H1 (cell line): ENCODE results near the gene USH2A. TPM values are rescaled to one million over a fixed set of nuclear protein-coding genes. Genes with fewer than 3 reads are reported as not detected.

ENCODE experiments used
- CTCF ChIA-PET: fragments of 300-600 bp; sonication (Branson Sonifier 250); formaldehyde crosslinking; loops from one replicate; lab custom pipeline; 2021; ENCODE audit not compliant: partially characterized antibody; lab: Charles Lee
- POLR2A ChIA-PET: fragments of 300-600 bp; sonication (Branson Sonifier 250); formaldehyde crosslinking; loops from one replicate; lab custom pipeline; 2021; ENCODE audit warnings: inconsistent platforms; ENCODE audit not compliant: partially characterized antibody; lab: Charles Lee
- DNase-seq, 2 experiments: peaks; one replicate each; pipeline versions ENCODE4 v3.0.0 to v3.0.0-alpha.2; 2010 to 2022; ENCODE audit warnings: low spot score in 2 of 2, low read depth in 1 of 2, mixed read lengths in 1 of 2
- FAIRE-seq: peaks from 2 replicates; lab custom pipeline; 2011; peaks lifted over from hg19 to GRCh38; lab: Jason Lieb, UNC
- H2AFZ ChIP-seq: 2 replicates; pipeline ENCODE4 v1.8.1; 2012; ENCODE audit warnings: low read length, inconsistent platforms
- H2AK5ac ChIP-seq: 2 replicates; pipeline ENCODE4 v1.6.1; 2013; ENCODE audit warnings: low read depth, low read length
- H2BK120ac ChIP-seq: replicated peaks from 2 replicates; pipeline ENCODE3; 2013; ENCODE audit warnings: low read depth, low read length, inconsistent platforms
- H2BK12ac ChIP-seq: 2 replicates; pipeline ENCODE4 v1.6.1; 2013; ENCODE audit warnings: low read depth, low read length
- H2BK15ac ChIP-seq: 2 replicates; pipeline ENCODE4 v1.6.1; 2013; ENCODE audit warnings: low read length
- H2BK20ac ChIP-seq: 2 replicates; pipeline ENCODE4 v1.6.1; 2013; ENCODE audit warnings: low read length
- H2BK5ac ChIP-seq: 2 replicates; pipeline ENCODE4 v1.6.1; 2013; ENCODE audit warnings: low read depth, low read length
- H3K14ac ChIP-seq: 2 replicates; pipeline ENCODE4 v1.6.1; 2013; ENCODE audit warnings: inconsistent platforms; ENCODE audit not compliant: insufficient read length
- H3K18ac ChIP-seq: 2 replicates; pipeline ENCODE4 v1.6.1; 2013; ENCODE audit warnings: low read length; ENCODE audit errors: extremely low read depth
- H3K23ac ChIP-seq: 2 replicates; pipeline ENCODE4 v1.6.1; 2013; ENCODE audit warnings: inconsistent platforms; ENCODE audit not compliant: insufficient read length
- H3K23me2 ChIP-seq: 2 replicates; pipeline ENCODE4 v1.6.1; 2013; ENCODE audit warnings: low read depth, low read length
- H3K27ac ChIP-seq: 2 replicates; pipeline ENCODE4 v1.6.1; 2011; ENCODE audit warnings: low read depth, low read length, inconsistent platforms
- H3K27me3 ChIP-seq, 4 experiments: replicated peaks in 1 of 4; 1 replicate in 1 of 4; 2 replicates in 3 of 4; pipeline versions ENCODE4 v1.6.1 to v1.8.1; 2011 to 2013; ENCODE audit warnings: low read length in 3 of 4, mild to moderate bottlenecking in 3 of 4, inconsistent platforms in 2 of 4, mixed read lengths in 2 of 4, moderate library complexity in 1 of 4; ENCODE audit not compliant: control insufficient read depth in 3 of 4, insufficient read depth in 3 of 4; ENCODE audit errors: extremely low read depth in 1 of 4
- H3K36me3 ChIP-seq, 4 experiments: 2 replicates each; pipeline versions ENCODE4 v1.6.1 to v1.8.1; 2011 to 2013; ENCODE audit warnings: mild to moderate bottlenecking in 4 of 4, low read length in 3 of 4, moderate library complexity in 2 of 4, control low read depth in 1 of 4, inconsistent platforms in 1 of 4; ENCODE audit not compliant: insufficient read depth in 4 of 4, control insufficient read depth in 2 of 4
- H3K4ac ChIP-seq: replicated peaks from 2 replicates; pipeline ENCODE3; 2013; ENCODE audit warnings: low read length, low read depth, mixed read lengths, inconsistent platforms; ENCODE audit not compliant: insufficient read length
- H3K4me1 ChIP-seq, 4 experiments: replicated peaks in 1 of 4; 1 replicate in 1 of 4; 2 replicates in 3 of 4; pipeline versions ENCODE4 v1.6.1 to v1.8.1; 2011 to 2013; ENCODE audit warnings: low read length in 3 of 4, inconsistent platforms in 2 of 4, mixed read lengths in 1 of 4; ENCODE audit not compliant: insufficient read depth in 4 of 4, control insufficient read depth in 3 of 4
- H3K4me2 ChIP-seq, 2 experiments: 2 replicates each; pipeline versions ENCODE4 v1.6.1 to v1.8.1; 2011 to 2013; ENCODE audit warnings: low read depth in 2 of 2, low read length in 2 of 2, control low read depth in 1 of 2, inconsistent platforms in 1 of 2, mild to moderate bottlenecking in 1 of 2; ENCODE audit not compliant: insufficient read depth in 1 of 2
- H3K4me3 ChIP-seq, 4 experiments: fragments of 200-600, 300-600 bp in 1 of 4; sonication (generic), shearing (Covaris generic), sonication (Bioruptor Twin) in 1 of 4; 2 replicates each; pipeline versions ENCODE4 v1.5.1 to v1.8.1; 2011 to 2016; ENCODE audit warnings: low read length in 4 of 4, low read depth in 3 of 4, control low read depth in 2 of 4, inconsistent platforms in 2 of 4, mild to moderate bottlenecking in 2 of 4, mixed read lengths in 1 of 4, moderate library complexity in 1 of 4; ENCODE audit not compliant: insufficient read depth in 2 of 4; ENCODE audit errors: extremely low read depth in 1 of 4
- H3K56ac ChIP-seq: replicated peaks from 2 replicates; pipeline ENCODE3; 2013; ENCODE audit warnings: low read depth, mild to moderate bottlenecking, mixed read lengths, low read length, inconsistent platforms; ENCODE audit not compliant: insufficient read length
- H3K79me1 ChIP-seq: 2 replicates; pipeline ENCODE4 v1.6.1; 2013; ENCODE audit warnings: low read depth, low read length, control low read depth
- H3K79me2 ChIP-seq, 2 experiments: 2 replicates each; pipeline versions ENCODE4 v1.6.1 to v1.8.1; 2012 to 2013; ENCODE audit warnings: low read length in 2 of 2, mild to moderate bottlenecking in 2 of 2, inconsistent platforms in 1 of 2; ENCODE audit not compliant: insufficient read depth in 2 of 2, control insufficient read depth in 1 of 2
- H3K9ac ChIP-seq, 4 experiments: replicated peaks in 1 of 4; 1 replicate in 1 of 4; 2 replicates in 3 of 4; pipeline versions ENCODE4 v1.6.1 to v1.8.1; 2011 to 2013; ENCODE audit warnings: low read depth in 3 of 4, low read length in 3 of 4, control low read depth in 2 of 4, mild to moderate bottlenecking in 2 of 4, moderate library complexity in 2 of 4, inconsistent platforms in 1 of 4; ENCODE audit errors: extremely low read depth in 1 of 4
- H3K9me3 ChIP-seq, 2 experiments: 2 replicates each; pipeline versions ENCODE4 v1.6.1 to v1.8.1; 2012 to 2013; ENCODE audit warnings: mild to moderate bottlenecking in 2 of 2, moderate library complexity in 2 of 2, control low read depth in 1 of 2, inconsistent platforms in 1 of 2, low read depth in 1 of 2, low read length in 1 of 2, mixed read lengths in 1 of 2; ENCODE audit not compliant: insufficient read depth in 2 of 2
- H4K20me1 ChIP-seq, 2 experiments: replicated peaks in 1 of 2; 2 replicates each; pipeline versions ENCODE3 to v1.8.1; 2011 to 2013; ENCODE audit warnings: inconsistent platforms in 2 of 2, low read length in 2 of 2, mild to moderate bottlenecking in 1 of 2; ENCODE audit not compliant: insufficient read depth in 2 of 2, control insufficient read depth in 1 of 2
- H4K5ac ChIP-seq: 2 replicates; pipeline ENCODE4 v1.6.1; 2013; ENCODE audit warnings: low read length, low read depth, mixed read lengths, inconsistent platforms; ENCODE audit not compliant: insufficient read length
- H4K8ac ChIP-seq: 2 replicates; pipeline ENCODE4 v1.8.0; 2013; ENCODE audit warnings: mild to moderate bottlenecking, moderate library complexity, low read length, inconsistent platforms; ENCODE audit not compliant: insufficient read depth; ENCODE audit errors: extremely low read depth
- H4K91ac ChIP-seq: replicated peaks from 2 replicates; pipeline ENCODE3; 2013; ENCODE audit warnings: low read length, mixed read lengths, inconsistent platforms; ENCODE audit not compliant: insufficient read length
- HDAC6 ChIP-seq: IDR thresholded peaks from one replicate; pipeline ENCODE4 v1.7.1; 2012; ENCODE audit warnings: low read depth, mild to moderate bottlenecking, inconsistent platforms, low read length, moderate library complexity
- JUND ChIP-seq: IDR thresholded peaks from 2 replicates; pipeline ENCODE4 v1.6.1; 2011; ENCODE audit warnings: mild to moderate bottlenecking, improper control_type of control experiment, low read length
- KDM4A ChIP-seq: IDR thresholded peaks from one replicate; pipeline ENCODE4 v1.7.1; 2012; ENCODE audit warnings: low read depth, mild to moderate bottlenecking, moderate library complexity, low read length, inconsistent platforms; ENCODE audit not compliant: severe bottlenecking
- SAP30 ChIP-seq: fragments of 300-600 bp; sonication (generic); IDR thresholded peaks from 2 replicates; pipeline ENCODE4 v1.7.1; 2012; ENCODE audit warnings: low read length, moderate library complexity, mild to moderate bottlenecking, inconsistent platforms; ENCODE audit not compliant: insufficient read depth, insufficient replicate concordance
- TAF7 ChIP-seq: optimal IDR thresholded peaks from 2 replicates; pipeline ENCODE3; 2011; ENCODE audit warnings: low read depth, mild to moderate bottlenecking, inconsistent platforms, low read length, moderate library complexity, borderline replicate concordance
- TBP ChIP-seq: IDR thresholded peaks from 2 replicates; pipeline ENCODE4 v1.6.1; 2011; ENCODE audit warnings: low read depth, low read length, improper control_type of control experiment
- WGBS, 2 experiments: shearing (Covaris generic) in 1 of 2; methylation state at CpG; one replicate each; pipeline versions ENCODE4 v1.1.6 to v1.1.7; 2013 to 2015; ENCODE audit warnings: low lambda C conversion rate in 2 of 2, mixed read lengths in 2 of 2, inconsistent platforms in 1 of 2, low coverage in 1 of 2, missing lambda C conversion rate in 1 of 2; ENCODE audit not compliant: insufficient replicate concordance in 2 of 2, insufficient coverage in 1 of 2, insufficient read length in 1 of 2; ENCODE audit errors: extremely low coverage in 1 of 2, missing lambda C conversion rate in 1 of 2; 5-methylcytosine and 5-hydroxymethylcytosine counted together
- polyA plus RNA-seq, 7 experiments: library from polyadenylated mRNA; depleted of rRNA in 3 of 7; stranded (reverse) in 5 of 7; unstranded in 2 of 7; fragments of >200 nt in 5 of 7; fragments of 200-250 nt in 2 of 7; gene quantifications; 1 replicate in 5 of 7; 2 replicates in 1 of 7; 4 replicates in 1 of 7; pipeline versions ENCODE4 v1.2.1 to v1.2.3, GENCODE V29; 2011 to 2013; ENCODE audit warnings: missing spikeins in 2 of 7, mixed read lengths in 2 of 7
- total RNA-seq: library from RNA; stranded (reverse); fragmentation: NEBNext Ultra II Directional; extraction: Animal tissue kit (Norgen Biotek cat#: 25700); gene quantifications from 2 replicates; pipeline ENCODE4 v1.2.1, GENCODE V29; 2021
- TF ChIP-seq, protein P1 (sequence below), 3 experiments: IDR thresholded peaks; 1 replicate in 2 of 3; 2 replicates in 1 of 3; pipeline versions ENCODE4 v1.5.1 to v1.6.1; 2011; ENCODE audit warnings: low read length in 3 of 3, mild to moderate bottlenecking in 3 of 3, inconsistent platforms in 2 of 3, low read depth in 1 of 3, moderate library complexity in 1 of 3; ENCODE audit not compliant: insufficient read depth in 1 of 3; ENCODE audit errors: control extremely low read depth in 1 of 3

The USH2A gene
- total and polyA plus RNA-seq, 2 of the 8 experiments (the other 6 are each of a cell fraction or from before 2014, with no cell fraction given) = 0.02 to 0.17 TPM

DNA sequence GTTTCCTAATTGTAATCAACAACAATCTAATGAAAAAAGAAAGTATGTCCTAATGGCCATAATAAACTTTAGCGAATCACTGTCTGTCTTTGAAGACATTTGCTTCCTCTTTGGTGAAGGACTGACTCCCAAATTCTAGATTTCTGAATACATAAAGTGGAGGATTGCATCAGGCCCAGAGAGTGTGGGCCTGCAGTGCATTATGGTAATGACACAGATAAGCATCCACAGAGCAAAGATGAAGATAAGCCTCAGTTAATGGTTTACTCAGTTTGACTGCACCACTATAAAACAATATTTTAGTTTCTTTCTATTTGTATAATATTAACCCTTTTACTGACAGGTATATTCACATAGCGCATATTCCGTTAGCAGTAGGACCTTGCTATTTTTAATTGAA lies 490.7 kb downstream of the USH2A start:
- H3K14ac ChIP-seq = no peak overlapping the region
- no peak overlapping the region for H3K4me3 ChIP-seq
- no peaks in the 10 kb centered on the region for H3K79me2 ChIP-seq
- H3K56ac ChIP-seq = no peak overlapping the region
- no peak overlapping the region for H2BK5ac ChIP-seq
- no peaks in the 10 kb centered on the region for H3K4me1 ChIP-seq
- POLR2A ChIA-PET = no interaction called here
- no peak overlapping the region for H2BK15ac ChIP-seq
- H2AK5ac ChIP-seq = no peak overlapping the region
- H2BK20ac ChIP-seq = no peak overlapping the region
- no peak overlapping the region for H3K27ac ChIP-seq
- no peak overlapping the region for H4K5ac ChIP-seq
- H4K20me1 ChIP-seq = no peaks in the 10 kb centered on the region
- 92% methylated on average over 3 of the region's 3 CpGs; no CpG with 5 or more reads in 1 of the 2 experiments for WGBS, 2 experiments
- H3K4ac ChIP-seq = no peak overlapping the region
- H2BK120ac ChIP-seq = no peak overlapping the region
- H3K36me3 ChIP-seq = no peaks in the 10 kb centered on the region
- FAIRE-seq = no peak
- no peak overlapping the region for H4K8ac ChIP-seq
- CTCF ChIA-PET = no interaction called here
- H3K79me1 ChIP-seq = no peaks in the 10 kb centered on the region
- H3K4me2 ChIP-seq = no peak overlapping the region
- H3K23me2 ChIP-seq = no peaks in the 10 kb centered on the region
- H4K91ac ChIP-seq = no peak overlapping the region
- H3K18ac ChIP-seq = no peak overlapping the region
- H2AFZ ChIP-seq = 0 out of 2 replicates have a peak overlapping the region, but pooled peaks have one; percentile 38
- no peak overlapping the region for H3K23ac ChIP-seq
- H3K9me3 ChIP-seq = no peaks in the 10 kb centered on the region
- no peak for DNase-seq
- H2BK12ac ChIP-seq = no peak overlapping the region
- H3K27me3 ChIP-seq = no peaks in the 10 kb centered on the region
- H3K9ac ChIP-seq = no peak overlapping the region
- TF ChIP-seq JUND (no peak), KDM4A (no peak), TBP (no peak), HDAC6 (no peak), TAF7 (no peak), SAP30 (no peak)
- TF ChIP-seq, protein P1, sequence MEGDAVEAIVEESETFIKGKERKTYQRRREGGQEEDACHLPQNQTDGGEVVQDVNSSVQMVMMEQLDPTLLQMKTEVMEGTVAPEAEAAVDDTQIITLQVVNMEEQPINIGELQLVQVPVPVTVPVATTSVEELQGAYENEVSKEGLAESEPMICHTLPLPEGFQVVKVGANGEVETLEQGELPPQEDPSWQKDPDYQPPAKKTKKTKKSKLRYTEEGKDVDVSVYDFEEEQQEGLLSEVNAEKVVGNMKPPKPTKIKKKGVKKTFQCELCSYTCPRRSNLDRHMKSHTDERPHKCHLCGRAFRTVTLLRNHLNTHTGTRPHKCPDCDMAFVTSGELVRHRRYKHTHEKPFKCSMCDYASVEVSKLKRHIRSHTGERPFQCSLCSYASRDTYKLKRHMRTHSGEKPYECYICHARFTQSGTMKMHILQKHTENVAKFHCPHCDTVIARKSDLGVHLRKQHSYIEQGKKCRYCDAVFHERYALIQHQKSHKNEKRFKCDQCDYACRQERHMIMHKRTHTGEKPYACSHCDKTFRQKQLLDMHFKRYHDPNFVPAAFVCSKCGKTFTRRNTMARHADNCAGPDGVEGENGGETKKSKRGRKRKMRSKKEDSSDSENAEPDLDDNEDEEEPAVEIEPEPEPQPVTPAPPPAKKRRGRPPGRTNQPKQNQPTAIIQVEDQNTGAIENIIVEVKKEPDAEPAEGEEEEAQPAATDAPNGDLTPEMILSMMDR (IDR thresholded peaks at IDR 0.05; ENCODE audit: control extremely low read depth in 1 of 3, insufficient read depth in 1 of 3, low read depth in 1 of 3, low read length in 3 of 3) = no peak
